LNCaP clone FGC (cell line): ENCODE measurements around the gene KRTAP13-3.

Experiments
- DNase-seq: peaks from one replicate; pipeline ENCODE4 v3.0.0-alpha.2; 2011; ENCODE audit warnings: low read depth
- H3K4me3 ChIP-seq: 2 replicates; pipeline ENCODE4 v1.5.1; 2011; ENCODE audit warnings: mild to moderate bottlenecking, low read depth, low read length, control low read depth
- CTCF ChIP-seq: IDR thresholded peaks from 2 replicates; pipeline ENCODE4 v1.5.1; 2012; ENCODE audit warnings: mild to moderate bottlenecking; ENCODE audit not compliant: control insufficient read depth, insufficient read depth; ENCODE audit errors: extremely low read depth

KRTAP13-3 gene

DNA sequence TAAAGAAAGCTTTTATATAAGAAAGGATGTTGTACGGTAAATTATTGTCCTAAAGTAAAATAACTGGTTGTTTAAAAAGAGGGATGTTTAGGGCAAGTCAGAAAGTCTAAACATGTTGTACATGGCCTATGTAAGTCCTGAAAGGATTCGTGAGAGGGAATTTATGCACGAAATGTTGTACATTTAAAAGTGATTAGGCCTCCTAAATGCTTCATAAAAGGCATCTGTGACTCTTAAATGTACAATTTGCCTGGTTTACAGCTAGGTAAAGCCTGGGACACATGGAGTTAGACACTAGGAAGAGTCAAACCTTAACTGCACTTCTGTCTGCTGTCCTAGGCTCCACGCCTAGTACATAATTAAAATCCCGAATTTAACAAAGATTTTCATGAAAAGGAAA lies 9.7 kb downstream of the KRTAP13-3 start:
- no peak for DNase-seq
- H3K4me3 ChIP-seq: no peak overlapping the region
- no peak for TF ChIP-seq CTCF

DNA sequence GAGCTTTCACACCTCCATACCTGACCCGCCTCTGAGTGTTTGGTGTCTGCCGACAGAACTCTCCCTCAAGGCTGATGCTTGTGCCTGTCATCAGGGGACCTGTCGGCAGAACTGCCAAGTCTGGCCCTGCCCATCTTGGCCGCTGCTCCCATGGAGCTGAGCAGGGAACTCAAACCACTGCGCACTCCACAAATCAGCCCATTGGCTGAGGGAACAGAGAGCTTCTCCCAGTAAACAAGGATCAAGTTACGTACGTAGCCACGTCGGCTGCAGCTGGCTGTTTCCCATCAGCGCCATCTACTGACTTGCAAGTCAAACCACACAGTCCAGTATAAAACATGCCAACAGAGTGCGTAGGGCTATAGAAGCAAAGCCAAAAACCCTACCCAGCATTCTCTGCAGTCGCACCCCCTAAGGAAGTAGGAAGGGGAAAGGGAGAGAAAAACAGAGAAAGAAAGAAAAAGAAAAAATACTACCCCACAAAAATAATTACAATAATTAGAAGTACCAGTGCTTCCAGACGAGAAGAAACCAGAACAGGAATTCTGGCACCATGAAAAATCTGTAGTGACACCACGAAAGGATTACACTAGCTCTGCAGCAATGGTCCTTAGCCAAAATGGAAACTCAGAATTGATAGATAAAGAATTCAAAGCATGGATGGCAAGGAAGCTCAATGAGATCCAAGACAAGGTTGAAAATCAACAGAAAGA lies 16.8 kb downstream of the KRTAP13-3 start:
- DNase-seq: peak; percentile 98
- H3K4me3 ChIP-seq: no peak overlapping the region
- peak; percentile 88 for TF ChIP-seq CTCF

- no peak for DNase-seq
- no peak within 1 kb of the TSS for H3K4me3 ChIP-seq
- no peak for TF ChIP-seq CTCF
Measured at GRCh38 chr21:30395731-30396130, 30.0 kb downstream of the KRTAP13-3 start, which contains the start of gene KRTAP13-1. TSS of gene KRTAP13-1 (plus strand) at chr21:30396031. CDS start at chr21:30396087, 56 bp downstream.

- no peak for DNase-seq
Measured at GRCh38 chr21:30391492-30392025, 34.2 kb downstream of the KRTAP13-3 start.

DNA sequence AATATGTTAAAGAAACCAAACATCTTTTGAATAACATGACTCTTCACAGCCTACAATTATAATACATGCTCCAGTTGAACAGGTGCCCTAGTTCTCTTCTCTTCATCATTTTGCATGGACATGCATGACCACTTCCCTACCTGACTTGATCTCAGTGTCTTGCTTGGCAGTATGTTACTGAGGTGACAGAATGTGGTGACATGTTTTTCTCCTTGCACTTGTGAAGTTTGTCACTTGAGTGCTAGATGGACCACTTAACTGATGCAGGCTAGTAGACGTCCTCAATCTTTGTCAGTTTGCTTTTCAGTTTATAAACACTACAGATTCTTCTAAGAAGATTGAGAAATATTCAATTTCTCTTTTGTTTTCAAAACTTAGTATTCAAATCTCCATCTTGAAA lies 43.5 kb downstream of the KRTAP13-3 start:
- no peak for DNase-seq
- TF ChIP-seq CTCF: no peak
- no peak overlapping the region for H3K4me3 ChIP-seq

More at GRCh38 chr21:30391492-30392025, 34.2 kb downstream of the KRTAP13-3 start:
- H3K4me3 ChIP-seq: no peak overlapping the region
- no peak for TF ChIP-seq CTCF
